B cell (primary cell): ENCODE measurements around the gene ZNF564. TPM values are rescaled to one million over a fixed set of nuclear protein-coding genes. Genes with fewer than 3 reads are reported as not detected.

ENCODE experiments used
- ATAC-seq: fragments of 200-7000 bp; cut with Tn5 transposase; one replicate; pipeline ENCODE4 v1.10.0; 2021; ENCODE audit warnings: low read depth, mild to moderate bottlenecking, moderate number of reproducible peaks, moderate library complexity
- CTCF ChIA-PET: fragments of 350-600 bp; sonication (Branson Sonifier 250); formaldehyde crosslinking; loops from one replicate; lab custom pipeline; 2021; ENCODE audit warnings: antibody characterized with exemption, inconsistent platforms; lab: Charles Lee
- POLR2A ChIA-PET: fragments of 350-600 bp; sonication (Branson Sonifier 250); formaldehyde crosslinking; loops from one replicate; lab custom pipeline; 2021; ENCODE audit warnings: antibody characterized with exemption; lab: Charles Lee
- DNase-seq: peaks from one replicate; pipeline ENCODE4 v3.0.0; 2013
- H2AFZ ChIP-seq: 2 replicates; pipeline ENCODE4 v1.6.1; 2012; ENCODE audit warnings: mild to moderate bottlenecking, low read depth, low read length; ENCODE audit not compliant: insufficient read depth, poor library complexity, severe bottlenecking
- H3K27ac ChIP-seq, 2 donors: 1 replicate in 1 of 2; 2 replicates in 1 of 2; pipeline ENCODE4 v1.5.1; 2012 to 2013; ENCODE audit warnings: low read length in 2 of 2, mild to moderate bottlenecking in 2 of 2, moderate library complexity in 1 of 2
- H3K27me3 ChIP-seq, 4 experiments: fragments of 200-600 bp in 1 of 4; sonication (generic) in 1 of 4; replicated peaks in 1 of 4; 1 replicate in 2 of 4; 2 replicates in 2 of 4; pipeline versions ENCODE4 v1.6.1 to v1.7.0; 2013 to 2016; ENCODE audit warnings: low read length in 3 of 4, mild to moderate bottlenecking in 2 of 4, mixed read lengths in 1 of 4, moderate library complexity in 1 of 4; ENCODE audit not compliant: insufficient read depth in 4 of 4, control insufficient read depth in 3 of 4; ENCODE audit errors: control extremely low read depth in 1 of 4
- H3K36me3 ChIP-seq, 2 experiments: replicated peaks in 1 of 2; 1 replicate in 1 of 2; 2 replicates in 1 of 2; pipeline versions ENCODE4 v1.6.1 to v1.7.1; 2013; ENCODE audit warnings: low read length in 1 of 2; ENCODE audit not compliant: insufficient read depth in 2 of 2, control insufficient read depth in 1 of 2; ENCODE audit errors: control extremely low read depth in 1 of 2, extremely low read depth in 1 of 2
- H3K4me1 ChIP-seq, 2 donors: fragments of 200-600 bp in 1 of 2; sonication (generic) in 1 of 2; 1 replicate in 1 of 2; 2 replicates in 1 of 2; pipeline versions ENCODE4 v1.5.1 to v1.6.1; 2013 to 2017; ENCODE audit warnings: low read length in 2 of 2; ENCODE audit not compliant: control insufficient read depth in 2 of 2, insufficient read depth in 2 of 2
- H3K4me2 ChIP-seq: replicated peaks from 2 replicates; pipeline ENCODE3; 2012; ENCODE audit warnings: mild to moderate bottlenecking, low read depth, low read length; ENCODE audit not compliant: poor library complexity, severe bottlenecking
- H3K4me3 ChIP-seq, 5 experiments: fragments of 200-600 bp in 1 of 5; sonication (generic) in 1 of 5; 1 replicate in 3 of 5; 2 replicates in 2 of 5; pipeline versions ENCODE4 v1.5.1 to v1.7.0; 2011 to 2016; ENCODE audit warnings: low read length in 4 of 5, mild to moderate bottlenecking in 4 of 5, low read depth in 2 of 5, control low read depth in 1 of 5, moderate library complexity in 1 of 5; ENCODE audit not compliant: insufficient read depth in 1 of 5; ENCODE audit errors: control extremely low read depth in 1 of 5, extremely low read depth in 1 of 5
- H3K79me2 ChIP-seq: fragments of 200-600 bp; sonication (generic); one replicate; pipeline ENCODE4 v1.6.0; 2016; ENCODE audit warnings: low read length; ENCODE audit not compliant: control insufficient read depth, insufficient read depth
- H3K9ac ChIP-seq: fragments of 200-600 bp; sonication (generic); 2 replicates; pipeline ENCODE4 v1.6.1; 2017; ENCODE audit warnings: mild to moderate bottlenecking, low read length, moderate library complexity
- H3K9me3 ChIP-seq, 3 donors: one replicate each; pipeline versions ENCODE4 v1.6.1 to v1.7.1; 2013; ENCODE audit warnings: low read length in 2 of 3; ENCODE audit not compliant: control insufficient read depth in 2 of 3, insufficient read depth in 1 of 3; ENCODE audit errors: control extremely low read depth in 1 of 3
- H4K20me1 ChIP-seq: 2 replicates; pipeline ENCODE4 v1.6.0; 2012; ENCODE audit warnings: mild to moderate bottlenecking, low read length; ENCODE audit not compliant: insufficient read depth, control insufficient read depth, poor library complexity, severe bottlenecking
- H3K27ac Mint-ChIP-seq: one replicate; pipeline ENCODE4 v1.8.0; 2021; ENCODE audit warnings: mixed read lengths
- H3K27me3 Mint-ChIP-seq: one replicate; pipeline ENCODE4 v1.8.0; 2021; ENCODE audit warnings: mixed read lengths
- H3K4me1 Mint-ChIP-seq: one replicate; pipeline ENCODE4 v1.8.0; 2021; ENCODE audit warnings: mixed read lengths
- H3K4me3 Mint-ChIP-seq: one replicate; pipeline ENCODE4 v1.8.0; 2021; ENCODE audit warnings: mixed read lengths
- H3K9me3 Mint-ChIP-seq: one replicate; pipeline ENCODE4 v1.8.0; 2022; ENCODE audit warnings: mixed read lengths; ENCODE audit not compliant: insufficient read depth
- EZH2 ChIP-seq: IDR thresholded peaks from 2 replicates; pipeline ENCODE4 v1.6.1; 2012; ENCODE audit warnings: borderline replicate concordance, low read depth, mild to moderate bottlenecking, moderate library complexity, low read length; ENCODE audit not compliant: insufficient read depth, poor library complexity, severe bottlenecking
- WGBS: methylation state at CpG from one replicate; pipeline ENCODE4 v1.1.5; 2013; ENCODE audit warnings: missing lambda C conversion rate; ENCODE audit not compliant: insufficient coverage; 5-methylcytosine and 5-hydroxymethylcytosine counted together
- intact Hi-C: fragments of 100-400 bp; cut with micrococcal nuclease; formaldehyde crosslinking; loops from one replicate; pipeline ENCODE4 v1.10.0; 2022
- polyA plus RNA-seq: library from polyadenylated mRNA; depleted of rRNA; stranded (reverse); fragments of >200 nt; gene quantifications from 2 replicates; pipeline ENCODE4 v1.2.3, GENCODE V29; 2012
- total RNA-seq, 2 donors: library from RNA; stranded (reverse); fragments of 120-200 nt in 1 of 2; gene quantifications; 1 replicate in 1 of 2; 2 replicates in 1 of 2; pipeline versions ENCODE4 v1.2.3 to v1.2.4, GENCODE V29; 2013 to 2022
- TF ChIP-seq, protein P1 (sequence below): fragments of 200-600 bp; IDR thresholded peaks from one replicate; pipeline ENCODE4 v1.8.0; 2022; ENCODE audit warnings: antibody characterized with exemption, mild to moderate bottlenecking

The ZNF564 gene
- total and polyA plus RNA-seq, 2 donors (not counting 1 experiment from before 2014, with no cell fraction given): 2.8 to 31.8 TPM

GRCh38 chr19:12513531-12514061 is 37.7 kb downstream of the ZNF564 start:
- no peak overlapping the region for H3K9ac ChIP-seq
- no peak overlapping the region for H3K4me2 ChIP-seq
- no peak overlapping the region for H2AFZ ChIP-seq
- no peaks in the 10 kb centered on the region for H4K20me1 ChIP-seq
- Mint-ChIP-seq H3K4me1 (no peaks in the 10 kb centered on the region), H3K4me3 (no peak overlapping the region), H3K9me3 (peaks cover 4% of the 10 kb centered on the region), H3K27ac (no peak overlapping the region), H3K27me3 (no peaks in the 10 kb centered on the region)
- 28% methylated on average over 35 of the region's 35 CpGs for WGBS
- no peak for DNase-seq
- no peak overlapping the region for H3K27ac ChIP-seq
- TF ChIP-seq, protein P1, sequence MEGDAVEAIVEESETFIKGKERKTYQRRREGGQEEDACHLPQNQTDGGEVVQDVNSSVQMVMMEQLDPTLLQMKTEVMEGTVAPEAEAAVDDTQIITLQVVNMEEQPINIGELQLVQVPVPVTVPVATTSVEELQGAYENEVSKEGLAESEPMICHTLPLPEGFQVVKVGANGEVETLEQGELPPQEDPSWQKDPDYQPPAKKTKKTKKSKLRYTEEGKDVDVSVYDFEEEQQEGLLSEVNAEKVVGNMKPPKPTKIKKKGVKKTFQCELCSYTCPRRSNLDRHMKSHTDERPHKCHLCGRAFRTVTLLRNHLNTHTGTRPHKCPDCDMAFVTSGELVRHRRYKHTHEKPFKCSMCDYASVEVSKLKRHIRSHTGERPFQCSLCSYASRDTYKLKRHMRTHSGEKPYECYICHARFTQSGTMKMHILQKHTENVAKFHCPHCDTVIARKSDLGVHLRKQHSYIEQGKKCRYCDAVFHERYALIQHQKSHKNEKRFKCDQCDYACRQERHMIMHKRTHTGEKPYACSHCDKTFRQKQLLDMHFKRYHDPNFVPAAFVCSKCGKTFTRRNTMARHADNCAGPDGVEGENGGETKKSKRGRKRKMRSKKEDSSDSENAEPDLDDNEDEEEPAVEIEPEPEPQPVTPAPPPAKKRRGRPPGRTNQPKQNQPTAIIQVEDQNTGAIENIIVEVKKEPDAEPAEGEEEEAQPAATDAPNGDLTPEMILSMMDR: no peak
- TF ChIP-seq EZH2: no peak
- H3K9me3 ChIP-seq: peaks cover 1 to 57% (median 12%) of the 10 kb centered on the region in 3 donors
- intact Hi-C loops: no loop called here
- H3K36me3 ChIP-seq: no peaks in the 10 kb centered on the region
- ATAC-seq: no peak
- POLR2A ChIA-PET: no interaction called here
- no peak overlapping the region for H3K4me3 ChIP-seq
- H3K4me1 ChIP-seq: no peaks in the 10 kb centered on the region
- peaks cover 16% of the 10 kb centered on the region for H3K79me2 ChIP-seq
- peaks cover 0 to 11% (median 0%) of the 10 kb centered on the region in 4 experiments for H3K27me3 ChIP-seq
- CTCF ChIA-PET: no interaction called here

GRCh38 chr19:12497032-12497431 is 54.2 kb downstream of the ZNF564 start:
- Histone ChIP-seq H3K4me2 (no peak overlapping the region), H3K9me3 (peaks cover 0 to 3% (median 0%) of the 10 kb centered on the region in 3 donors), H3K27ac (no peak overlapping the region), H2AFZ (no peak overlapping the region), H3K36me3 (no peaks in the 10 kb centered on the region), H3K4me1 (peaks cover 7 to 11% of the 10 kb centered on the region in 2 donors), H4K20me1 (no peaks in the 10 kb centered on the region), H3K27me3 (no peaks in the 10 kb centered on the region), H3K9ac (no peak overlapping the region), H3K79me2 (no peaks in the 10 kb centered on the region), H3K4me3 (no peak overlapping the region)
- intact Hi-C loops: no loop called here
- ATAC-seq: no peak
- no peak for DNase-seq
- Mint-ChIP-seq H3K4me3 (peak overlapping the region; percentile 70), H3K27me3 (no peaks in the 10 kb centered on the region), H3K9me3 (no peaks in the 10 kb centered on the region), H3K27ac (no peak overlapping the region), H3K4me1 (peaks cover 14% of the 10 kb centered on the region)
- ChIA-PET POLR2A (interaction anchor here (0.6 kb wide), 1 partner anchor 181 kb away, joined by 3 read pairs; no protein-coding TSS in a partner anchor), CTCF (no interaction called here)
- TF ChIP-seq, protein P1: no peak
- 97% methylated on average over 3 of the region's 4 CpGs for WGBS
